Liver (tissue), 3 donors: Measurements from ENCODE around the gene TANC1.

Experiments used
- GABPA ChIP-seq, 2 donors: IDR thresholded peaks in 1 of 2; conservative IDR thresholded peaks in 1 of 2; 2 replicates each; pipeline ENCODE4 v1.6.1; 2016; ENCODE audit warnings: antibody characterized with exemption in 2 of 2, mild to moderate bottlenecking in 1 of 2, moderate library complexity in 1 of 2
- HNF4G ChIP-seq: IDR thresholded peaks from 2 replicates; pipeline ENCODE4 v1.6.1; 2016; ENCODE audit warnings: antibody characterized with exemption
- JUND ChIP-seq, 2 donors: IDR thresholded peaks; 2 replicates each; pipeline ENCODE4 v1.6.1; 2016; ENCODE audit warnings: antibody characterized with exemption in 2 of 2
- RAD21 ChIP-seq, 2 donors: IDR thresholded peaks; 2 replicates each; pipeline ENCODE4 v1.6.1; 2016; ENCODE audit warnings: antibody characterized with exemption in 2 of 2, mild to moderate bottlenecking in 2 of 2
- TF ChIP-seq, protein P1 (sequence below): IDR thresholded peaks from 2 replicates; pipeline ENCODE4 v1.6.1; 2016; ENCODE audit warnings: antibody characterized with exemption
- TF ChIP-seq, protein P2 (sequence below): fragments of 150-350 bp; IDR thresholded peaks from 2 replicates; pipeline ENCODE4 v1.5.1; 2017; ENCODE audit warnings: improper control_type of control experiment, low read depth, low read length; ENCODE audit not compliant: missing input control
- TF ChIP-seq, protein P3 (sequence below): IDR thresholded peaks from 2 replicates; pipeline ENCODE4 v1.6.1; 2016; ENCODE audit warnings: antibody characterized with exemption
- TF ChIP-seq, protein P4 (sequence below): IDR thresholded peaks from 2 replicates; pipeline ENCODE4 v1.6.1; 2016; ENCODE audit warnings: antibody characterized with exemption
- donor health status: healthy.
- donor health status: healthy.

DNA sequence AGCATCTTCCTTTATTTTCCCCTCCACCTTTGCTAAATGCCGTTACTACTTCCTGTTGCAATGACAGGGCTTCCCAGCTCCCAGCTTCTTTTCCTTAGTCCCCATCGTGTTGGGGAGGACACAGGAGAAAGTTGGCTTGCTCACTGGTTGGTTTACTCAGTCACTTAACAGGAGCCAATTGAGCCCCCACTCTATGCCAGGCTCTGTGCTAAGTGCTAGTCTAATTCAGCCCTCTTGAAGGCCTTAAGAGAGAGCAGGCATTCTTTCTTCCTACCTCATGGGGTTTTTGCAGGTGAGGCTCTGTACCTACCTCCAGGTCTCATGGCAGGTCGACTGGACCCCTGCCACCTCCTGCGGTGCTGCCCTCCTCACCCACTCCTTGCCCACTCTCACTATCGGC lies 20.1 kb downstream of the TANC1 start:
- TF ChIP-seq, protein P1, sequence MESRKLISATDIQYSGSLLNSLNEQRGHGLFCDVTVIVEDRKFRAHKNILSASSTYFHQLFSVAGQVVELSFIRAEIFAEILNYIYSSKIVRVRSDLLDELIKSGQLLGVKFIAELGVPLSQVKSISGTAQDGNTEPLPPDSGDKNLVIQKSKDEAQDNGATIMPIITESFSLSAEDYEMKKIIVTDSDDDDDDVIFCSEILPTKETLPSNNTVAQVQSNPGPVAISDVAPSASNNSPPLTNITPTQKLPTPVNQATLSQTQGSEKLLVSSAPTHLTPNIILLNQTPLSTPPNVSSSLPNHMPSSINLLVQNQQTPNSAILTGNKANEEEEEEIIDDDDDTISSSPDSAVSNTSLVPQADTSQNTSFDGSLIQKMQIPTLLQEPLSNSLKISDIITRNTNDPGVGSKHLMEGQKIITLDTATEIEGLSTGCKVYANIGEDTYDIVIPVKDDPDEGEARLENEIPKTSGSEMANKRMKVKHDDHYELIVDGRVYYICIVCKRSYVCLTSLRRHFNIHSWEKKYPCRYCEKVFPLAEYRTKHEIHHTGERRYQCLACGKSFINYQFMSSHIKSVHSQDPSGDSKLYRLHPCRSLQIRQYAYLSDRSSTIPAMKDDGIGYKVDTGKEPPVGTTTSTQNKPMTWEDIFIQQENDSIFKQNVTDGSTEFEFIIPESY: no peak
- TF ChIP-seq, protein P2, sequence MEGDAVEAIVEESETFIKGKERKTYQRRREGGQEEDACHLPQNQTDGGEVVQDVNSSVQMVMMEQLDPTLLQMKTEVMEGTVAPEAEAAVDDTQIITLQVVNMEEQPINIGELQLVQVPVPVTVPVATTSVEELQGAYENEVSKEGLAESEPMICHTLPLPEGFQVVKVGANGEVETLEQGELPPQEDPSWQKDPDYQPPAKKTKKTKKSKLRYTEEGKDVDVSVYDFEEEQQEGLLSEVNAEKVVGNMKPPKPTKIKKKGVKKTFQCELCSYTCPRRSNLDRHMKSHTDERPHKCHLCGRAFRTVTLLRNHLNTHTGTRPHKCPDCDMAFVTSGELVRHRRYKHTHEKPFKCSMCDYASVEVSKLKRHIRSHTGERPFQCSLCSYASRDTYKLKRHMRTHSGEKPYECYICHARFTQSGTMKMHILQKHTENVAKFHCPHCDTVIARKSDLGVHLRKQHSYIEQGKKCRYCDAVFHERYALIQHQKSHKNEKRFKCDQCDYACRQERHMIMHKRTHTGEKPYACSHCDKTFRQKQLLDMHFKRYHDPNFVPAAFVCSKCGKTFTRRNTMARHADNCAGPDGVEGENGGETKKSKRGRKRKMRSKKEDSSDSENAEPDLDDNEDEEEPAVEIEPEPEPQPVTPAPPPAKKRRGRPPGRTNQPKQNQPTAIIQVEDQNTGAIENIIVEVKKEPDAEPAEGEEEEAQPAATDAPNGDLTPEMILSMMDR: no peak
- TF ChIP-seq GABPA (IDR thresholded peaks at IDR 0.05 in 1 of 2, conservative IDR thresholded peaks at IDR 0.05 in 1 of 2) (no peak), HNF4G (no peak), JUND (IDR thresholded peaks at IDR 0.05) (no peak), RAD21 (IDR thresholded peaks at IDR 0.05) (no peak)
- TF ChIP-seq, protein P3, sequence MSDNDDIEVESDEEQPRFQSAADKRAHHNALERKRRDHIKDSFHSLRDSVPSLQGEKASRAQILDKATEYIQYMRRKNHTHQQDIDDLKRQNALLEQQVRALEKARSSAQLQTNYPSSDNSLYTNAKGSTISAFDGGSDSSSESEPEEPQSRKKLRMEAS: no peak
- TF ChIP-seq, protein P4, sequence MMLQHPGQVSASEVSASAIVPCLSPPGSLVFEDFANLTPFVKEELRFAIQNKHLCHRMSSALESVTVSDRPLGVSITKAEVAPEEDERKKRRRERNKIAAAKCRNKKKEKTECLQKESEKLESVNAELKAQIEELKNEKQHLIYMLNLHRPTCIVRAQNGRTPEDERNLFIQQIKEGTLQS: no peak
